ENCODE data around the gene CDH5.

CDH5 gene

GRCh38 chr16:66375451-66375850 is 9.0 kb downstream of the CDH5 start:
- no peak for DNase-seq

GRCh38 chr16:66376114-66376513 is 9.6 kb downstream of the CDH5 start:
- no peak for DNase-seq

- DNase-seq: no peak
Observed at GRCh38 chr16:66376577-66377305, 10.2 kb downstream of the CDH5 start.

- no peak for DNase-seq
Observed at GRCh38 chr16:66377324-66377723, 10.8 kb downstream of the CDH5 start.

GRCh38 chr16:66378741-66379570 is 12.5 kb downstream of the CDH5 start:
- no peak for DNase-seq

GRCh38 chr16:66379571-66379941 is 13.1 kb downstream of the CDH5 start:
- no peak for DNase-seq

- DNase-seq: no peak
Observed at GRCh38 chr16:66380421-66380820, 13.9 kb downstream of the CDH5 start.

GRCh38 chr16:66381585-66382170 is 15.2 kb downstream of the CDH5 start:
- DNase-seq: no peak

- DNase-seq: no peak
Observed at GRCh38 chr16:66382171-66382965, 15.9 kb downstream of the CDH5 start.

- DNase-seq: no peak
Observed at GRCh38 chr16:66382966-66383299, 16.4 kb downstream of the CDH5 start.

GRCh38 chr16:66383551-66383950 is 17.1 kb downstream of the CDH5 start:
- DNase-seq: no peak

- DNase-seq: no peak
Observed at GRCh38 chr16:66385415-66385814, 18.9 kb downstream of the CDH5 start.

GRCh38 chr16:66386629-66387622 is 20.4 kb downstream of the CDH5 start:
- no peak for DNase-seq

GRCh38 chr16:66387817-66388332 is 21.4 kb downstream of the CDH5 start:
- DNase-seq: no peak

- no peak for DNase-seq
Observed at GRCh38 chr16:66388350-66389139, 22.1 kb downstream of the CDH5 start.

GRCh38 chr16:66389256-66390176 is 23.0 kb downstream of the CDH5 start:
- no peak for DNase-seq

GRCh38 chr16:66390346-66391108 is 24.0 kb downstream of the CDH5 start:
- DNase-seq: no peak

- no peak for DNase-seq
Observed at GRCh38 chr16:66391726-66392670, 25.5 kb downstream of the CDH5 start.
